Ishikawa (cell line): Measurements from ENCODE around the gene KRTAP4-6.

Experiments used
- EGR1 ChIP-seq: IDR thresholded peaks from 2 replicates; pipeline ENCODE4 v1.6.1; 2012
- REST ChIP-seq: IDR thresholded peaks from 2 replicates; pipeline ENCODE4 v1.6.1; 2012; ENCODE audit warnings: low read depth, mild to moderate bottlenecking
- TEAD4 ChIP-seq: IDR thresholded peaks from 2 replicates; pipeline ENCODE4 v1.6.1; 2012

GRCh38 chr17:41185001-41185400 is 44.7 kb upstream of the KRTAP4-6 start:
- TF ChIP-seq TEAD4, result no peak
- no peak for TF ChIP-seq EGR1
- TF ChIP-seq REST, result no peak
